ENCODE measurements around the gene FAM81A.

FAM81A gene

GRCh38 chr15:59565299-59565698, 127.3 kb downstream of the FAM81A start:
- ATAC-seq: no peak
- TF ChIP-seq RARB (CRISPR knock-in tag; IDR thresholded peaks at IDR 0.05): no peak
- TF ChIP-seq SNAI2 (CRISPR knock-in tag; IDR thresholded peaks at IDR 0.05): no peak
- TF ChIP-seq OSR1 (CRISPR knock-in tag; IDR thresholded peaks at IDR 0.05): no peak
- TF ChIP-seq TOX (CRISPR knock-in tag; IDR thresholded peaks at IDR 0.05; ENCODE audit: borderline replicate concordance): no peak
- TF ChIP-seq CREB5 (CRISPR knock-in tag; IDR thresholded peaks at IDR 0.05; ENCODE audit: low read depth): no peak
- no peak for TF ChIP-seq TSHZ2 (CRISPR knock-in tag; IDR thresholded peaks at IDR 0.05)

- no peak for ATAC-seq
- TF ChIP-seq CSDC2 (CRISPR knock-in tag; IDR thresholded peaks at IDR 0.05) (no peak), ZFP30 (CRISPR knock-in tag; IDR thresholded peaks at IDR 0.05) (no peak), CREB5 (CRISPR knock-in tag; IDR thresholded peaks at IDR 0.05; ENCODE audit: low read depth) (no peak), BACH2 (CRISPR knock-in tag; IDR thresholded peaks at IDR 0.05; ENCODE audit: borderline replicate concordance) (no peak), ZNF70 (CRISPR knock-in tag; IDR thresholded peaks at IDR 0.05) (no peak), POU6F1 (CRISPR knock-in tag; IDR thresholded peaks at IDR 0.05; ENCODE audit: borderline replicate concordance, low read depth) (no peak), PPARA (CRISPR knock-in tag; IDR thresholded peaks at IDR 0.05; ENCODE audit: borderline replicate concordance) (no peak), TOX (CRISPR knock-in tag; IDR thresholded peaks at IDR 0.05; ENCODE audit: borderline replicate concordance) (no peak), ZNF565 (CRISPR knock-in tag; conservative IDR thresholded peaks at IDR 0.05; ENCODE audit: low read depth) (no peak)
Measured at GRCh38 chr15:59567324-59567723, 129.3 kb downstream of the FAM81A start.

GRCh38 chr15:59569477-59569876, 131.5 kb downstream of the FAM81A start:
- ATAC-seq: no peak
- TF ChIP-seq ZFP3 (CRISPR knock-in tag; IDR thresholded peaks at IDR 0.05) (no peak), ESRRG (CRISPR knock-in tag; IDR thresholded peaks at IDR 0.05) (no peak), POU6F1 (CRISPR knock-in tag; IDR thresholded peaks at IDR 0.05; ENCODE audit: borderline replicate concordance, low read depth) (no peak), ZNF8 (CRISPR knock-in tag; IDR thresholded peaks at IDR 0.05) (no peak), ZNF70 (CRISPR knock-in tag; IDR thresholded peaks at IDR 0.05) (no peak), SNAI2 (CRISPR knock-in tag; IDR thresholded peaks at IDR 0.05) (no peak), TSHZ2 (CRISPR knock-in tag; IDR thresholded peaks at IDR 0.05) (no peak), ZFP30 (CRISPR knock-in tag; IDR thresholded peaks at IDR 0.05) (no peak), GLIS3 (CRISPR knock-in tag; IDR thresholded peaks at IDR 0.05) (no peak), CSDC2 (CRISPR knock-in tag; IDR thresholded peaks at IDR 0.05) (no peak), ZC3H10 (CRISPR knock-in tag; IDR thresholded peaks at IDR 0.05) (no peak), TCF4 (CRISPR knock-in tag; IDR thresholded peaks at IDR 0.05; ENCODE audit: borderline replicate concordance) (no peak), CREB5 (CRISPR knock-in tag; IDR thresholded peaks at IDR 0.05; ENCODE audit: low read depth) (no peak), ZNF565 (CRISPR knock-in tag; conservative IDR thresholded peaks at IDR 0.05; ENCODE audit: low read depth) (no peak), PPARA (CRISPR knock-in tag; IDR thresholded peaks at IDR 0.05; ENCODE audit: borderline replicate concordance) (no peak), BACH2 (CRISPR knock-in tag; IDR thresholded peaks at IDR 0.05; ENCODE audit: borderline replicate concordance) (no peak), RARB (CRISPR knock-in tag; IDR thresholded peaks at IDR 0.05) (no peak), TOX (CRISPR knock-in tag; IDR thresholded peaks at IDR 0.05; ENCODE audit: borderline replicate concordance) (no peak), OSR1 (CRISPR knock-in tag; IDR thresholded peaks at IDR 0.05) (no peak)
- TF ChIP-seq, protein P1, sequence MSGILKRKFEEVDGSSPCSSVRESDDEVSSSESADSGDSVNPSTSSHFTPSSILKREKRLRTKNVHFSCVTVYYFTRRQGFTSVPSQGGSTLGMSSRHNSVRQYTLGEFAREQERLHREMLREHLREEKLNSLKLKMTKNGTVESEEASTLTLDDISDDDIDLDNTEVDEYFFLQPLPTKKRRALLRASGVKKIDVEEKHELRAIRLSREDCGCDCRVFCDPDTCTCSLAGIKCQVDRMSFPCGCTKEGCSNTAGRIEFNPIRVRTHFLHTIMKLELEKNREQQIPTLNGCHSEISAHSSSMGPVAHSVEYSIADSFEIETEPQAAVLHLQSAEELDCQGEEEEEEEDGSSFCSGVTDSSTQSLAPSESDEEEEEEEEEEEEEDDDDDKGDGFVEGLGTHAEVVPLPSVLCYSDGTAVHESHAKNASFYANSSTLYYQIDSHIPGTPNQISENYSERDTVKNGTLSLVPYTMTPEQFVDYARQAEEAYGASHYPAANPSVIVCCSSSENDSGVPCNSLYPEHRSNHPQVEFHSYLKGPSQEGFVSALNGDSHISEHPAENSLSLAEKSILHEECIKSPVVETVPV (CRISPR knock-in tag; IDR thresholded peaks at IDR 0.05): no peak

Measured in SK-N-SH treated with all-trans-retinoic acid at 6 μM for 48 hours (cell line).